ENCODE data around the gene TMEM254.

TMEM254 gene

GRCh38 chr10:80075781-80076180 is 2.7 kb upstream of the TMEM254 start:
- CTCF ChIA-PET: interaction anchor here (0.6 to 1.2 kb wide), 2 partner anchors 29 to 847 kb away, joined by 3 read pairs; no protein-coding TSS in a partner anchor
- POLR2A ChIA-PET: interaction anchor here (0.6 kb wide), 1 partner anchor 18 kb away, joined by 3 read pairs; no protein-coding TSS in a partner anchor
- no peaks in the 10 kb centered on the region for H3K9me3 ChIP-seq (ENCODE audit: control insufficient read depth, insufficient read depth, low read depth, low read length)
- TF ChIP-seq ATF2 (tag by site-specific recombination; IDR thresholded peaks at IDR 0.05; ENCODE audit: low read depth) (no peak), ZNF629 (tag by site-specific recombination; IDR thresholded peaks at IDR 0.05) (no peak), ZNF26 (tag by site-specific recombination; IDR thresholded peaks at IDR 0.05) (no peak), MYNN (tag by site-specific recombination; IDR thresholded peaks at IDR 0.05; ENCODE audit: borderline replicate concordance) (no peak), ZNF510 (tag by site-specific recombination; IDR thresholded peaks at IDR 0.05; ENCODE audit: insufficient replicate concordance) (no peak), ZNF140 (tag by site-specific recombination; IDR thresholded peaks at IDR 0.05) (no peak), KLF9 (tag by site-specific recombination; IDR thresholded peaks at IDR 0.05; ENCODE audit: low read depth) (no peak), ZNF76 (tag by site-specific recombination; IDR thresholded peaks at IDR 0.05; ENCODE audit: borderline replicate concordance, low read depth) (no peak)
- TF ChIP-seq, protein P1, sequence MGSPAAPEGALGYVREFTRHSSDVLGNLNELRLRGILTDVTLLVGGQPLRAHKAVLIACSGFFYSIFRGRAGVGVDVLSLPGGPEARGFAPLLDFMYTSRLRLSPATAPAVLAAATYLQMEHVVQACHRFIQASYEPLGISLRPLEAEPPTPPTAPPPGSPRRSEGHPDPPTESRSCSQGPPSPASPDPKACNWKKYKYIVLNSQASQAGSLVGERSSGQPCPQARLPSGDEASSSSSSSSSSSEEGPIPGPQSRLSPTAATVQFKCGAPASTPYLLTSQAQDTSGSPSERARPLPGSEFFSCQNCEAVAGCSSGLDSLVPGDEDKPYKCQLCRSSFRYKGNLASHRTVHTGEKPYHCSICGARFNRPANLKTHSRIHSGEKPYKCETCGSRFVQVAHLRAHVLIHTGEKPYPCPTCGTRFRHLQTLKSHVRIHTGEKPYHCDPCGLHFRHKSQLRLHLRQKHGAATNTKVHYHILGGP (tag by site-specific recombination; IDR thresholded peaks at IDR 0.05): no peak
- TF ChIP-seq, protein P2, sequence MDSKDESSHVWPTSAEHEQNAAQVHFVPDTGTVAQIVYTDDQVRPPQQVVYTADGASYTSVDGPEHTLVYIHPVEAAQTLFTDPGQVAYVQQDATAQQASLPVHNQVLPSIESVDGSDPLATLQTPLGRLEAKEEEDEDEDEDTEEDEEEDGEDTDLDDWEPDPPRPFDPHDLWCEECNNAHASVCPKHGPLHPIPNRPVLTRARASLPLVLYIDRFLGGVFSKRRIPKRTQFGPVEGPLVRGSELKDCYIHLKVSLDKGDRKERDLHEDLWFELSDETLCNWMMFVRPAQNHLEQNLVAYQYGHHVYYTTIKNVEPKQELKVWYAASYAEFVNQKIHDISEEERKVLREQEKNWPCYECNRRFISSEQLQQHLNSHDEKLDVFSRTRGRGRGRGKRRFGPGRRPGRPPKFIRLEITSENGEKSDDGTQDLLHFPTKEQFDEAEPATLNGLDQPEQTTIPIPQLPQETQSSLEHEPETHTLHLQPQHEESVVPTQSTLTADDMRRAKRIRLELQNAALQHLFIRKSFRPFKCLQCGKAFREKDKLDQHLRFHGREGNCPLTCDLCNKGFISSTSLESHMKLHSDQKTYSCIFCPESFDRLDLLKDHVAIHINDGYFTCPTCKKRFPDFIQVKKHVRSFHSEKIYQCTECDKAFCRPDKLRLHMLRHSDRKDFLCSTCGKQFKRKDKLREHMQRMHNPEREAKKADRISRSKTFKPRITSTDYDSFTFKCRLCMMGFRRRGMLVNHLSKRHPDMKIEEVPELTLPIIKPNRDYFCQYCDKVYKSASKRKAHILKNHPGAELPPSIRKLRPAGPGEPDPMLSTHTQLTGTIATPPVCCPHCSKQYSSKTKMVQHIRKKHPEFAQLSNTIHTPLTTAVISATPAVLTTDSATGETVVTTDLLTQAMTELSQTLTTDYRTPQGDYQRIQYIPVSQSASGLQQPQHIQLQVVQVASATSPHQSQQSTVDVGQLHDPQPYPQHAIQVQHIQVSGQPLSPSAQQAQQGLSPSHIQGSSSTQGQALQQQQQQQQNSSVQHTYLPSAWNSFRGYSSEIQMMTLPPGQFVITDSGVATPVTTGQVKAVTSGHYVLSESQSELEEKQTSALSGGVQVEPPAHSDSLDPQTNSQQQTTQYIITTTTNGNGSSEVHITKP (tag by site-specific recombination; IDR thresholded peaks at IDR 0.05): no peak
- H3K4me3 ChIP-seq (ENCODE audit: low read depth, low read length): no peak overlapping the region
- no peaks in the 10 kb centered on the region for H3K4me1 ChIP-seq (ENCODE audit: control insufficient read depth, insufficient read depth, low read length)
- H3K36me3 ChIP-seq (ENCODE audit: control insufficient read depth in 2 of 2, insufficient read depth in 1 of 2, low read length in 2 of 2): no peaks in the 10 kb centered on the region; a peak in 1 of 3 replicates
- no peak overlapping the region for H3K27ac ChIP-seq (ENCODE audit: extremely low read depth, low read depth, low read length)

- Histone ChIP-seq H3K27ac (ENCODE audit: extremely low read depth, low read depth, low read length) (peak overlapping the region; percentile 94; the same call in 1 of the 2 replicates), H3K4me1 (ENCODE audit: control insufficient read depth, insufficient read depth, low read length) (no peaks in the 10 kb centered on the region), H3K36me3 (ENCODE audit: control insufficient read depth in 2 of 2, insufficient read depth in 1 of 2, low read length in 2 of 2) (peaks cover 0 to 2% of the 10 kb centered on the region in 2 experiments; a peak in 1 of 3 replicates), H3K9me3 (ENCODE audit: control insufficient read depth, insufficient read depth, low read depth, low read length) (no peaks in the 10 kb centered on the region), H3K4me3 (ENCODE audit: low read depth, low read length) (peak overlapping the region; percentile 78)
- POLR2A ChIA-PET: interaction anchor here (1.5 kb wide), 1 partner anchor 12 kb away, joined by 3 read pairs; no protein-coding TSS in a partner anchor
- CTCF ChIA-PET: interaction anchor here (0.5 to 2.7 kb wide), 4 partner anchors 31 to 173 kb away, joined by 3 to 8 read pairs (median 3); no protein-coding TSS in a partner anchor
- TF ChIP-seq ZNF121 (tag by site-specific recombination; IDR thresholded peaks at IDR 0.05): peak; percentile 91
- TF ChIP-seq ZNF24 (tag by site-specific recombination; IDR thresholded peaks at IDR 0.05): peak; percentile 43; the same call in 1 of the 2 replicates
- no peak for TF ChIP-seq ZNF48 (tag by site-specific recombination; IDR thresholded peaks at IDR 0.05)
- no peak for TF ChIP-seq ZNF571 (tag by site-specific recombination; IDR thresholded peaks at IDR 0.05)
- no peak for TF ChIP-seq MEIS1 (CRISPR knock-in tag; IDR thresholded peaks at IDR 0.05; ENCODE audit: borderline replicate concordance)
- no peak for TF ChIP-seq FEZF1 (tag by site-specific recombination; IDR thresholded peaks at IDR 0.05)
- TF ChIP-seq, protein P3, sequence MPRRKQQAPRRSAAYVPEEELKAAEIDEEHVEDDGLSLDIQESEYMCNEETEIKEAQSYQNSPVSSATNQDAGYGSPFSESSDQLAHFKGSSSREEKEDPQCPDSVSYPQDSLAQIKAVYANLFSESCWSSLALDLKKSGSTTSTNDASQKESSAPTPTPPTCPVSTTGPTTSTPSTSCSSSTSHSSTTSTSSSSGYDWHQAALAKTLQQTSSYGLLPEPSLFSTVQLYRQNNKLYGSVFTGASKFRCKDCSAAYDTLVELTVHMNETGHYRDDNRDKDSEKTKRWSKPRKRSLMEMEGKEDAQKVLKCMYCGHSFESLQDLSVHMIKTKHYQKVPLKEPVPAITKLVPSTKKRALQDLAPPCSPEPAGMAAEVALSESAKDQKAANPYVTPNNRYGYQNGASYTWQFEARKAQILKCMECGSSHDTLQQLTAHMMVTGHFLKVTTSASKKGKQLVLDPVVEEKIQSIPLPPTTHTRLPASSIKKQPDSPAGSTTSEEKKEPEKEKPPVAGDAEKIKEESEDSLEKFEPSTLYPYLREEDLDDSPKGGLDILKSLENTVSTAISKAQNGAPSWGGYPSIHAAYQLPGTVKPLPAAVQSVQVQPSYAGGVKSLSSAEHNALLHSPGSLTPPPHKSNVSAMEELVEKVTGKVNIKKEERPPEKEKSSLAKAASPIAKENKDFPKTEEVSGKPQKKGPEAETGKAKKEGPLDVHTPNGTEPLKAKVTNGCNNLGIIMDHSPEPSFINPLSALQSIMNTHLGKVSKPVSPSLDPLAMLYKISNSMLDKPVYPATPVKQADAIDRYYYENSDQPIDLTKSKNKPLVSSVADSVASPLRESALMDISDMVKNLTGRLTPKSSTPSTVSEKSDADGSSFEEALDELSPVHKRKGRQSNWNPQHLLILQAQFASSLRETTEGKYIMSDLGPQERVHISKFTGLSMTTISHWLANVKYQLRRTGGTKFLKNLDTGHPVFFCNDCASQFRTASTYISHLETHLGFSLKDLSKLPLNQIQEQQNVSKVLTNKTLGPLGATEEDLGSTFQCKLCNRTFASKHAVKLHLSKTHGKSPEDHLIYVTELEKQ (tag by site-specific recombination; IDR thresholded peaks at IDR 0.05; ENCODE audit: borderline replicate concordance): no peak
- no peak for TF ChIP-seq ZNF707 (tag by site-specific recombination; IDR thresholded peaks at IDR 0.05)
- no peak for TF ChIP-seq ZNF23 (tag by site-specific recombination; IDR thresholded peaks at IDR 0.05; ENCODE audit: borderline replicate concordance)
- no peak for TF ChIP-seq ZNF529 (tag by site-specific recombination; IDR thresholded peaks at IDR 0.05; ENCODE audit: insufficient replicate concordance)
- TF ChIP-seq ZNF629 (tag by site-specific recombination; IDR thresholded peaks at IDR 0.05): no peak
Observed at GRCh38 chr10:80077869-80078447, 507 bp upstream of the TMEM254 start.

All from HEK293 (cell line).